Neutrophil (primary cell): ENCODE data around the gene PITX1.

Experiments
- H3K27ac ChIP-seq: fragments of 200-600 bp; sonication (generic); 2 replicates; pipeline ENCODE4 v1.5.1; 2016; ENCODE audit warnings: mild to moderate bottlenecking, moderate library complexity
- H3K27me3 ChIP-seq: fragments of 200-600 bp; sonication (generic); 2 replicates; pipeline ENCODE4 v1.6.0; 2016; ENCODE audit warnings: mild to moderate bottlenecking
- H3K36me3 ChIP-seq: fragments of 200-600 bp; sonication (generic); 2 replicates; pipeline ENCODE4 v1.5.1; 2017
- H3K4me1 ChIP-seq, 2 experiments: fragments of 200-600 bp in 1 of 2; sonication (generic) in 1 of 2; 1 replicate in 1 of 2; 2 replicates in 1 of 2; pipeline versions ENCODE4 v1.5.1 to v1.6.1; 2013 to 2016; ENCODE audit warnings: low read depth in 1 of 2, low read length in 1 of 2, mild to moderate bottlenecking in 1 of 2, moderate library complexity in 1 of 2; ENCODE audit not compliant: control insufficient read depth in 1 of 2, insufficient read depth in 1 of 2
- H3K4me3 ChIP-seq, 2 experiments: fragments of 200-600 bp in 1 of 2; sonication (generic) in 1 of 2; 1 replicate in 1 of 2; 2 replicates in 1 of 2; pipeline ENCODE4 v1.5.1; 2013 to 2016; ENCODE audit warnings: low read depth in 1 of 2, low read length in 1 of 2, mild to moderate bottlenecking in 1 of 2, moderate library complexity in 1 of 2
- H3K9me3 ChIP-seq: fragments of 200-600 bp; sonication (generic); 2 replicates; pipeline ENCODE4 v1.5.1; 2016
- CTCF ChIP-seq: fragments of 200-600 bp; sonication (generic); IDR thresholded peaks from 2 replicates; pipeline ENCODE4 v1.5.1; 2016; ENCODE audit warnings: antibody characterized with exemption

Gene PITX1

GRCh38 chr5:135009736-135010501 lies 24.1 kb downstream of the PITX1 start:
- Histone ChIP-seq H3K4me3 (no peak overlapping the region), H3K27me3 (no peaks in the 10 kb centered on the region), H3K27ac (no peak overlapping the region), H3K36me3 (no peaks in the 10 kb centered on the region), H3K4me1 (no peaks in the 10 kb centered on the region), H3K9me3 (no peaks in the 10 kb centered on the region)
- TF ChIP-seq CTCF: no peak

- no peaks in the 10 kb centered on the region for H3K9me3 ChIP-seq
- H3K36me3 ChIP-seq: no peaks in the 10 kb centered on the region
- no peak overlapping the region for H3K4me3 ChIP-seq
- TF ChIP-seq CTCF: no peak
- H3K27me3 ChIP-seq: no peaks in the 10 kb centered on the region
- no peak overlapping the region for H3K27ac ChIP-seq
- H3K4me1 ChIP-seq: no peaks in the 10 kb centered on the region
Observed at GRCh38 chr5:135008981-135009735, 24.9 kb downstream of the PITX1 start.

DNA sequence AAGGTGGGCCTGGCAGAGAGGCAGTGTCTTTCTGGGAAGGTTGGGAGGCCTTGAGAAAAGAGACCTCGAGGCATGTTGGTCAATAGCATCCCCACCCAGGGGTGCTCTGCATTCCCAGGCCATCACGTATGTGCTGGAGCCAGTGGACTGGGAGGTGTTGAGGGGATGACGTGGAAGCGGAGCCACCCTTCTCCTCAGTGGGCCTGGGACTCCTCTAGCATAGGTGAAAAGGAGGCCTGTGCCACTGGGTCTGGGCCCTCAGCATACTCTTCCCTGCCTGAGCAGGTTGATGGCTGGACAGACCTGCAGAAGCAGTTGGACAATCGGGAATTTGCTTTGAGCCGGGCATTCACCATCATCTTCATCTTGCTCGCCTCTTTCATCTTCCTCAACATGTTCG lies 25.5 kb downstream of the PITX1 start:
- no peaks in the 10 kb centered on the region for H3K36me3 ChIP-seq
- no peak overlapping the region for H3K27ac ChIP-seq
- no peaks in the 10 kb centered on the region for H3K4me1 ChIP-seq
- H3K4me3 ChIP-seq: no peak overlapping the region
- no peaks in the 10 kb centered on the region for H3K9me3 ChIP-seq
- TF ChIP-seq CTCF: no peak
- no peaks in the 10 kb centered on the region for H3K27me3 ChIP-seq

DNA sequence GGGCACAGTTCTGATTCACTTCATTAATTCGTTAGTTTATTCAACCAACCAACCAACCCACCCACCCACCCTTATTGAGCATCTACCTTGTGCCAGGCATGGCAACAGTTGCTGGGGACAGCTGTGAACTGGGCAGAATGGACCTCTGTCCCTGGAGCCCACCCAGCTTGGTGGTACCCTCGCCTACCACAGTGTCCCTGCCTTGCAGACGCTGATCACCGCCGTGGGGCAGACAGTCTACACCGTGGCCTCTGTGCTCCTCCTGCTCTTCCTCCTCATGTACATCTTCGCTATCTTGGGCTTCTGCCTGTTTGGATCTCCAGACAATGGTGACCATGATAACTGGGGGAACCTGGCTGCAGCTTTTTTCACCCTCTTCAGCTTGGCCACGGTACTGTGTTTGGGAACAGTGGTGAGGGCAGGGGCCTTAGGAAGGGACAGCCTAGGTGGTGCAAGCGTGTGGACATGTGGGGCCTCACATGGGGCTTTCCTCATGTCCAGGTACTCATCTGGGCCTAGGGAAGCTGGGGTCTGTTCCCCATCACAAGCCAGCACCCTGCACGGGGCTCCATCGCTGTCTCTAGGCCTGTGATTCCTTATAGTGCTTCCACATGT lies 26.2 kb downstream of the PITX1 start:
- H3K36me3 ChIP-seq: no peaks in the 10 kb centered on the region
- H3K27me3 ChIP-seq: no peaks in the 10 kb centered on the region
- H3K9me3 ChIP-seq: no peaks in the 10 kb centered on the region
- TF ChIP-seq CTCF: no peak
- H3K4me1 ChIP-seq: no peaks in the 10 kb centered on the region
- H3K4me3 ChIP-seq: no peak overlapping the region
- H3K27ac ChIP-seq: no peak overlapping the region

- Histone ChIP-seq H3K4me1 (no peaks in the 10 kb centered on the region), H3K27ac (no peak overlapping the region), H3K4me3 (no peak overlapping the region), H3K27me3 (no peaks in the 10 kb centered on the region), H3K9me3 (no peaks in the 10 kb centered on the region), H3K36me3 (no peaks in the 10 kb centered on the region)
- TF ChIP-seq CTCF: no peak
Observed at GRCh38 chr5:135007305-135007704, 26.7 kb downstream of the PITX1 start.
